Breast epithelium (tissue), 4 donors: Measurements from ENCODE around the gene RBM23. TPM values are rescaled to one million over a fixed set of nuclear protein-coding genes. Genes with fewer than 3 reads are reported as not detected.

Experiments used
- DNase-seq, 2 donors: peaks; one replicate each; pipeline ENCODE4 v3.0.0-alpha.2; 2019; ENCODE audit warnings: low spot score in 2 of 2
- H3K27ac ChIP-seq, 2 donors: fragments of 200-600 bp; sonication (generic) in 1 of 2; one replicate each; pipeline ENCODE4 v1.5.1; 2016 to 2019; ENCODE audit warnings: mild to moderate bottlenecking in 1 of 2
- H3K27me3 ChIP-seq, 2 donors: fragments of 200-600 bp; sonication (generic) in 1 of 2; one replicate each; pipeline versions ENCODE4 v1.5.1 to v1.6.0; 2017 to 2019; ENCODE audit warnings: control low read depth in 1 of 2, mild to moderate bottlenecking in 1 of 2
- H3K36me3 ChIP-seq: fragments of 200-600 bp; one replicate; pipeline ENCODE4 v1.5.1; 2019
- H3K4me1 ChIP-seq, 2 donors: fragments of 200-600 bp; sonication (generic); one replicate each; pipeline ENCODE4 v1.5.1; 2016 to 2019; ENCODE audit warnings: control low read depth in 1 of 2
- H3K4me3 ChIP-seq, 3 donors: fragments of 200-600 bp; sonication (generic); 1 replicate in 2 of 3; 2 replicates in 1 of 3; pipeline ENCODE4 v1.5.1; 2016 to 2019; ENCODE audit warnings: mild to moderate bottlenecking in 3 of 3, moderate library complexity in 2 of 3
- H3K9me3 ChIP-seq, 2 donors: fragments of 200-600 bp; sonication (generic) in 1 of 2; one replicate each; pipeline ENCODE4 v1.5.1; 2016 to 2019; ENCODE audit warnings: control low read depth in 1 of 2
- POLR2A ChIP-seq: fragments of 450-650 bp; IDR thresholded peaks from one replicate; pipeline ENCODE4 v1.6.1; 2016; ENCODE audit warnings: antibody characterized with exemption, mild to moderate bottlenecking, moderate library complexity
- POLR2AphosphoS5 ChIP-seq, 3 donors: sonication (generic); formaldehyde crosslinking; IDR thresholded peaks; one replicate each; pipeline ENCODE4 v1.6.1; 2017; ENCODE audit warnings: antibody characterized with exemption in 3 of 3
- intact Hi-C: fragments of 100-400 bp; cut with DNase I; formaldehyde crosslinking; loops from one replicate; pipeline ENCODE4 v1.15.1; 2023; ENCODE audit warnings: low total_unique reads
- total RNA-seq, 3 donors: library from RNA; depleted of rRNA; stranded (reverse); fragments of >200 nt; gene quantifications; one replicate each; pipeline ENCODE4 v1.1.0, GENCODE V29; 2016
- TF ChIP-seq, protein P1 (sequence below), 3 donors: fragments of 450-650 bp; IDR thresholded peaks; one replicate each; pipeline ENCODE4 v1.5.1; 2016 to 2017; ENCODE audit warnings: antibody characterized with exemption in 3 of 3, mild to moderate bottlenecking in 3 of 3, moderate library complexity in 3 of 3

The RBM23 gene
- total RNA-seq, 3 donors from 2014 or later = 85.5 to 194 (median 174) TPM

DNA sequence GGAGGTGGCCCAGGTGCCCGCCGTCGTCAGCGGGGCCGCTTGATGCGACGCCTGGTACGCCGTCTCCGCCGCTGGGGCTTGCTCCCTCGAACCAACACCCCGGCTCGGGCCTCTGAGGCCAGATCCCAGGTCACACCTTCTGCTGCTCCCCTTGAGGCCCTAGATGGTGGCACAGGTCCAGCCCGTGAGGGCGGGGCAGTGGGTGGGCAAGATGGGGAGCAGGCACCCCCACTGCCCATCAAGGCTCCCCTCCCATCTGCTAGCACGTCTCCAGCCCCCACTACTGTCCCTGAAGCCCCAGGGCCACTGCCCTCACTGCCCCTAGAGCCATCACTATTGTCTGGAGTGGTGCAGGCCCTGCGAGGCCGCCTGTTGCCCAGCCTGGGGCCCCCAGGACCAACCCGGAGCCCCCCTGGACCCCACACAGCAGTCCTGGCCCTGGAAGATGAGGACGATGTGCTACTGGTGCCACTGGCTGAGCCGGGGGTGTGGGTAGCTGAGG, 41.9 kb downstream of the RBM23 start:
- TF ChIP-seq POLR2A (no peak), POLR2AphosphoS5 (IDR thresholded peaks at IDR 0.05) (no peak)
- TF ChIP-seq, protein P1, sequence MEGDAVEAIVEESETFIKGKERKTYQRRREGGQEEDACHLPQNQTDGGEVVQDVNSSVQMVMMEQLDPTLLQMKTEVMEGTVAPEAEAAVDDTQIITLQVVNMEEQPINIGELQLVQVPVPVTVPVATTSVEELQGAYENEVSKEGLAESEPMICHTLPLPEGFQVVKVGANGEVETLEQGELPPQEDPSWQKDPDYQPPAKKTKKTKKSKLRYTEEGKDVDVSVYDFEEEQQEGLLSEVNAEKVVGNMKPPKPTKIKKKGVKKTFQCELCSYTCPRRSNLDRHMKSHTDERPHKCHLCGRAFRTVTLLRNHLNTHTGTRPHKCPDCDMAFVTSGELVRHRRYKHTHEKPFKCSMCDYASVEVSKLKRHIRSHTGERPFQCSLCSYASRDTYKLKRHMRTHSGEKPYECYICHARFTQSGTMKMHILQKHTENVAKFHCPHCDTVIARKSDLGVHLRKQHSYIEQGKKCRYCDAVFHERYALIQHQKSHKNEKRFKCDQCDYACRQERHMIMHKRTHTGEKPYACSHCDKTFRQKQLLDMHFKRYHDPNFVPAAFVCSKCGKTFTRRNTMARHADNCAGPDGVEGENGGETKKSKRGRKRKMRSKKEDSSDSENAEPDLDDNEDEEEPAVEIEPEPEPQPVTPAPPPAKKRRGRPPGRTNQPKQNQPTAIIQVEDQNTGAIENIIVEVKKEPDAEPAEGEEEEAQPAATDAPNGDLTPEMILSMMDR (IDR thresholded peaks at IDR 0.05) = no peak
- intact Hi-C loops = no loop called here
- H3K27me3 ChIP-seq = no peaks in the 10 kb centered on the region
- peaks cover 0 to 5% of the 10 kb centered on the region in 2 donors for H3K4me1 ChIP-seq
- H3K36me3 ChIP-seq = peaks cover 22% of the 10 kb centered on the region
- no peak overlapping the region for H3K27ac ChIP-seq
- no peaks in the 10 kb centered on the region for H3K9me3 ChIP-seq
- no peak for DNase-seq
- H3K4me3 ChIP-seq = no peak overlapping the region

DNA sequence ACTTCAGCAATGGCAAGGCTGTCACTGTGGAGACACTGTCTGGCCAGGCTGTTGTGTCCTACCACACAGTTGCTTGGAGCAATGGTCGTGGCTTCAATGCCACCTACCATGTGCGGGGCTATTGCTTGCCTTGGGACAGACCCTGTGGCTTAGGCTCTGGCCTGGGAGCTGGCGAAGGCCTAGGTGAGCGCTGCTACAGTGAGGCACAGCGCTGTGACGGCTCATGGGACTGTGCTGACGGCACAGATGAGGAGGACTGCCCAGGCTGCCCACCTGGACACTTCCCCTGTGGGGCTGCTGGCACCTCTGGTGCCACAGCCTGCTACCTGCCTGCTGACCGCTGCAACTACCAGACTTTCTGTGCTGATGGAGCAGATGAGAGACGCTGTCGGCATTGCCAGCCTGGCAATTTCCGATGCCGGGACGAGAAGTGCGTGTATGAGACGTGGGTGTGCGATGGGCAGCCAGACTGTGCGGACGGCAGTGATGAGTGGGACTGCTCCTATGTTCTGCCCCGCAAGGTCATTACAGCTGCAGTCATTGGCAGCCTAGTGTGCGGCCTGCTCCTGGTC, 43.1 kb downstream of the RBM23 start:
- Histone ChIP-seq H3K4me3 (no peak overlapping the region), H3K27ac (no peak overlapping the region), H3K36me3 (peaks cover 22% of the 10 kb centered on the region), H3K9me3 (no peaks in the 10 kb centered on the region), H3K27me3 (no peaks in the 10 kb centered on the region), H3K4me1 (peaks cover 0 to 4% of the 10 kb centered on the region in 2 donors)
- DNase-seq = no peak
- TF ChIP-seq POLR2AphosphoS5 (IDR thresholded peaks at IDR 0.05) (no peak), POLR2A (no peak)
- TF ChIP-seq, protein P1 (IDR thresholded peaks at IDR 0.05) = no peak
- intact Hi-C loops = no loop called here

DNA sequence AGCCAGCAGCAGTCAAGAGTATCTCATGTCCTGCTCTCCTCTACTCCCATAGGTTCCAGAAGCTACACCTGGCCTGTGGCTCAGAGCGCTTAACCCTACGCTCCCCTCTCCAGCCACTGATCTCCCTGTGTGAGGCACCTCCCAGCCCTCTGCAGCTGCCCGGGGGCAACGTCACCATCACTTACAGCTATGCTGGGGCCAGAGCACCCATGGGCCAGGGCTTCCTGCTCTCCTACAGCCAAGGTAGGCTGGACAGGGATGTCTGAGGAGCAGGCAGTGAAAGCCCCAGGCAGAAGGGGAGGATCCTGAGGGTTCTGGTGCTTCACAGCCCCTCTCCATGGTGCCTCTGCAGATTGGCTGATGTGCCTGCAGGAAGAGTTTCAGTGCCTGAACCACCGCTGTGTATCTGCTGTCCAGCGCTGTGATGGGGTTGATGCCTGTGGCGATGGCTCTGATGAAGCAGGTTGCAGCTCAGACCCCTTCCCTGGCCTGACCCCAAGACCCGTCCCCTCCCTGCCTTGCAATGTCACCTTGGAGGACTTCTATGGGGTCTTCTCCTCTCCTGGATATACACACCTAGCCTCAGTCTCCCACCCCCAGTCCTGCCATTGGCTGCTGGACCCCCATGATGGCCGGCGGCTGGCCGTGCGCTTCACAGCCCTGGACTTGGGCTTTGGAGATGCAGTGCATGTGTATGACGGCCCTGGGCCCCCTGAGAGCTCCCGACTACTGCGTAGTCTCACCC, 43.8 kb downstream of the RBM23 start:
- H3K4me1 ChIP-seq = peaks cover 0 to 9% of the 10 kb centered on the region in 2 donors
- H3K27me3 ChIP-seq = no peaks in the 10 kb centered on the region
- peaks cover 22% of the 10 kb centered on the region for H3K36me3 ChIP-seq
- no peak for TF ChIP-seq POLR2A
- TF ChIP-seq, protein P1 (IDR thresholded peaks at IDR 0.05) = no peak
- no peak for TF ChIP-seq POLR2AphosphoS5 (IDR thresholded peaks at IDR 0.05)
- intact Hi-C loops = no loop called here
- H3K9me3 ChIP-seq = no peaks in the 10 kb centered on the region
- H3K27ac ChIP-seq = peak overlapping the region in 1 of 2 donors; percentile 21
- peak in 1 of 2 donors; percentile 39 for DNase-seq
- no peak overlapping the region for H3K4me3 ChIP-seq

DNA sequence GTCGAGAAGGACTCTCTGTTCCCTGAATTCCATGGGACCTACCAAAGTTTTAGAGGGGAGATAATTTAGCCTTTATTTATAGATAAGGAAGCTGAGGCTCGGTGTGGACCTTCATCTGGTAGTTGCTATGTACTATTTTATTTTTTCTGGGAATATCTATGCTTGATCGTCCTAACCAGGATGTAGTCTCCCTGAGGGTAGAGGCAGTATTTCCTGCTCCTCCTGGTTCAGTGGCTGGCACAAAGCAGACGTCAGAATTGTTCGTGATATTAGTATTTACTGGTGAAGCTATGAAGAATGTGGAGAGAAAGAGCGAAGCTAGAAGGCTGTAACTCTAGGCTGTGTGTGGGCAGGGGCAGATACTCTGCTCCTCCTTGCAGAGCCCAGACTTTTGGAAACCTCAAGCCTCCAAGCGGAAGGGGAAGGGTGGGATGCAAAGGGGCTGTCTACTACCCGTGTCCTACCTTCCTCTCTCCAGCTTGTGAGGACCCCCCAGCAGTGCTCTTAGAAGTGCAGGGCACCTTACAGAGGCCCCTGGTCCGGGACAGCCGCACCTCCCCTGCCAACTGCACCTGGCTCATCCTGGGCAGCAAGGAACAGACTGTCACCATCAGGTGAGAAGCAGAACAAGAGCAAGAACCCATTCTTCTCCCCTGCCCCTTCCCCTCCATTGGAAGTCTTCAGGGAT, 46.0 kb downstream of the RBM23 start:
- peak in 1 of 2 donors; percentile 43 for DNase-seq

More for the DNA sequence above, 46.0 kb downstream of the RBM23 start:
- Histone ChIP-seq H3K4me3 (peak overlapping the region; percentile 78 to 99 (median 95)), H3K36me3 (peaks cover 22% of the 10 kb centered on the region), H3K27ac (peak overlapping the region; percentile 96 to 99), H3K4me1 (peaks cover 0 to 9% of the 10 kb centered on the region in 2 donors), H3K9me3 (no peaks in the 10 kb centered on the region), H3K27me3 (no peaks in the 10 kb centered on the region)
- TF ChIP-seq, protein P1 (IDR thresholded peaks at IDR 0.05) = peak in 1 of 3 donors; percentile 20
- TF ChIP-seq POLR2AphosphoS5 (IDR thresholded peaks at IDR 0.05) = peak in 1 of 3 donors; percentile 20
- TF ChIP-seq POLR2A = no peak
- intact Hi-C loops = loop anchor here (1.0 kb wide), 1 partner anchor 15 kb away; no protein-coding TSS in a partner anchor
